Measurements from ENCODE around the gene PDE7B.

Gene PDE7B

GRCh38 chr6:135851442-135852271 lies at the start of gene PDE7B:
Gene PDE7B, plus strand, starts transcription at chr6:135851701.
- TF ChIP-seq CTCF (conservative IDR thresholded peaks at IDR 0.05) (no peak), ZFX (IDR thresholded peaks at IDR 0.05) (no peak)
- no peak within 1 kb of the TSS for H3K27ac ChIP-seq

- no peak for TF ChIP-seq CTCF (conservative IDR thresholded peaks at IDR 0.05)
- TF ChIP-seq ZFX (IDR thresholded peaks at IDR 0.05): no peak
- H3K27ac ChIP-seq: no peak overlapping the region
Observed at GRCh38 chr6:135801755-135802465, 49.6 kb upstream of the PDE7B start.

GRCh38 chr6:135810486-135810885 lies 41.0 kb upstream of the PDE7B start:
- no peak overlapping the region for H3K27ac ChIP-seq
- TF ChIP-seq ZFX (IDR thresholded peaks at IDR 0.05) (no peak), CTCF (conservative IDR thresholded peaks at IDR 0.05) (no peak)

- H3K27ac ChIP-seq: no peak overlapping the region
- no peak for TF ChIP-seq ZFX (IDR thresholded peaks at IDR 0.05)
- no peak for TF ChIP-seq CTCF (conservative IDR thresholded peaks at IDR 0.05)
Observed at GRCh38 chr6:135811170-135811569, 40.3 kb upstream of the PDE7B start.

- H3K27ac ChIP-seq: no peak overlapping the region
- TF ChIP-seq CTCF (conservative IDR thresholded peaks at IDR 0.05) (no peak), ZFX (IDR thresholded peaks at IDR 0.05) (no peak)
Observed at GRCh38 chr6:135811644-135812526, 39.6 kb upstream of the PDE7B start.

- no peak for TF ChIP-seq ZFX (IDR thresholded peaks at IDR 0.05)
- no peak for TF ChIP-seq CTCF (conservative IDR thresholded peaks at IDR 0.05)
- no peak overlapping the region for H3K27ac ChIP-seq
Observed at GRCh38 chr6:135813401-135813800, 38.1 kb upstream of the PDE7B start.

Data from C4-2B (cell line).